HCT116 (cell line): ENCODE measurements around the gene AKAP12. TPM values are rescaled to one million over a fixed set of nuclear protein-coding genes. Genes with fewer than 3 reads are reported as not detected.

Source experiments
- ATAC-seq: fragments of 200-7000 bp; cut with Tn5 transposase; 2 replicates; pipeline ENCODE4 v1.9.1; 2020; ENCODE audit warnings: mild to moderate bottlenecking, moderate library complexity
- BruUV-seq: library from RNA; stranded (reverse); fragments of 400-500 nt; replicated peaks from 2 replicates; lab custom pipeline; 2021; lab: Mats Ljungman, UMichigan
- CTCF ChIA-PET: fragments of 300-600 bp; sonication (Branson Sonifier 250); formaldehyde crosslinking; loops from one replicate; lab custom pipeline; 2021; ENCODE audit warnings: antibody characterized with exemption; lab: Charles Lee
- POLR2A ChIA-PET: fragments of 300-600, 350-600 bp; sonication (Branson Sonifier 250); formaldehyde crosslinking; loops from one replicate; lab custom pipeline; 2021; ENCODE audit warnings: antibody characterized with exemption; lab: Charles Lee
- RAD21 ChIA-PET, 2 experiments: fragments of 300-600 bp; sonication (Branson Sonifier 250); formaldehyde crosslinking; loops; one replicate each; lab custom pipeline; 2023; ENCODE audit warnings: low total read pairs in 2 of 2; ENCODE audit not compliant: uncharacterized antibody in 2 of 2, unreplicated experiment in 2 of 2, low non-redundant PET in 1 of 2; lab: Charles Lee
- DNase-seq: peaks from one replicate; pipeline ENCODE4 v3.0.0-alpha.2; 2010; ENCODE audit warnings: low read depth, low spot score
- H2AFZ ChIP-seq: fragments of 200-600 bp; shearing (Covaris generic), sonication (generic); 2 replicates; pipeline ENCODE4 v1.6.1; 2017; ENCODE audit warnings: low read depth, mixed run types, mixed read lengths, antibody characterized with exemption, low read length; ENCODE audit not compliant: poor library complexity, severe bottlenecking
- H3K27ac ChIP-seq: 2 replicates; pipeline ENCODE4 v1.5.1; 2012; ENCODE audit warnings: low read depth, low read length
- H3K27me3 ChIP-seq: fragments of 200-600 bp; sonication (generic); 2 replicates; pipeline ENCODE4 v1.6.1; 2016; ENCODE audit warnings: mixed run types, low read length, mixed read lengths; ENCODE audit not compliant: insufficient read depth
- H3K36me3 ChIP-seq, 2 experiments: fragments of 200-500 bp in 1 of 2; fragments of 200-600 bp in 1 of 2; sonication (Bioruptor generic) in 1 of 2; sonication (generic) in 1 of 2; 2 replicates each; pipeline versions ENCODE4 v1.5.1 to v1.6.1; 2014 to 2016; ENCODE audit warnings: low read length in 2 of 2, inconsistent platforms in 1 of 2, mixed read lengths in 1 of 2, mixed run types in 1 of 2; ENCODE audit not compliant: insufficient read depth in 2 of 2, control insufficient read depth in 1 of 2
- H3K4me1 ChIP-seq, 2 experiments: fragments of 200-600 bp in 1 of 2; sonication (generic) in 1 of 2; 2 replicates each; pipeline versions ENCODE4 v1.5.1 to v1.6.1; 2012 to 2017; ENCODE audit warnings: low read length in 2 of 2, inconsistent platforms in 1 of 2, mild to moderate bottlenecking in 1 of 2, mixed read lengths in 1 of 2, mixed run types in 1 of 2, moderate library complexity in 1 of 2; ENCODE audit not compliant: insufficient read depth in 2 of 2, control insufficient read depth in 1 of 2
- H3K4me2 ChIP-seq: fragments of 200-600 bp; sonication (generic); 2 replicates; pipeline ENCODE4 v1.6.1; 2017; ENCODE audit warnings: mixed run types, low read length, mixed read lengths
- H3K4me3 ChIP-seq, 2 experiments: fragments of 200-600 bp in 1 of 2; sonication (generic) in 1 of 2; replicated peaks in 1 of 2; 2 replicates each; pipeline ENCODE4 v1.5.1; 2011 to 2016; ENCODE audit warnings: low read length in 2 of 2, control low read depth in 1 of 2, low read depth in 1 of 2, mild to moderate bottlenecking in 1 of 2, mixed read lengths in 1 of 2, mixed run types in 1 of 2
- H3K79me2 ChIP-seq: fragments of 200-600 bp; sonication (generic); 2 replicates; pipeline ENCODE4 v1.6.1; 2017; ENCODE audit warnings: mild to moderate bottlenecking, mixed run types, low read length, moderate library complexity, mixed read lengths; ENCODE audit not compliant: insufficient read depth
- H3K9ac ChIP-seq: fragments of 200-600 bp; sonication (generic); 2 replicates; pipeline ENCODE4 v1.6.1; 2016; ENCODE audit warnings: low read length, mixed read lengths
- H3K9me2 ChIP-seq: fragments of 200-600 bp; sonication (generic), shearing (Covaris generic); 2 replicates; pipeline ENCODE4 v1.6.1; 2017; ENCODE audit warnings: mixed run types, mild to moderate bottlenecking, moderate library complexity; ENCODE audit not compliant: insufficient read depth
- H3K9me3 ChIP-seq, 2 experiments: fragments of 200-500 bp in 1 of 2; fragments of 200-600 bp in 1 of 2; sonication (Bioruptor generic) in 1 of 2; sonication (generic) in 1 of 2; 2 replicates each; pipeline ENCODE4 v1.6.1; 2014 to 2017; ENCODE audit warnings: low read length in 2 of 2, mixed read lengths in 2 of 2, inconsistent platforms in 1 of 2, low read depth in 1 of 2, mild to moderate bottlenecking in 1 of 2, mixed run types in 1 of 2, moderate library complexity in 1 of 2; ENCODE audit not compliant: control insufficient read depth in 1 of 2, insufficient read depth in 1 of 2
- H4K20me1 ChIP-seq: fragments of 200-600 bp; sonication (generic), shearing (Covaris generic); 2 replicates; pipeline ENCODE4 v1.6.1; 2017; ENCODE audit warnings: mixed run types, mild to moderate bottlenecking, moderate library complexity; ENCODE audit not compliant: insufficient read depth
- CBX3 ChIP-seq: IDR thresholded peaks from 2 replicates; pipeline ENCODE4 v1.6.1; 2012; ENCODE audit warnings: low read depth
- JUND ChIP-seq: IDR thresholded peaks from 2 replicates; pipeline ENCODE4 v1.6.1; 2012
- SIN3A ChIP-seq: IDR thresholded peaks from 2 replicates; pipeline ENCODE4 v1.6.1; 2012; ENCODE audit warnings: low read depth
- SRF ChIP-seq: IDR thresholded peaks from 2 replicates; pipeline ENCODE4 v1.6.1; 2012; ENCODE audit warnings: low read depth
- ZNF274 ChIP-seq: fragments of 200-500 bp; sonication (Bioruptor generic); IDR thresholded peaks from 2 replicates; pipeline ENCODE4 v1.6.1; 2014; ENCODE audit warnings: mild to moderate bottlenecking, low read depth, low read length, inconsistent platforms
- intact Hi-C: fragments of 100-400 bp; cut with micrococcal nuclease; formaldehyde crosslinking; loops from 2 replicates; pipeline ENCODE4 v1.10.0; 2022
- total RNA-seq: library from RNA; stranded (reverse); gene quantifications from one replicate; pipeline ENCODE4 v1.2.1, GENCODE V29; 2021; ENCODE audit not compliant: unreplicated experiment
- TF ChIP-seq, protein P1 (sequence below): IDR thresholded peaks from 2 replicates; pipeline ENCODE4 v1.6.1; 2012
- TF ChIP-seq, protein P2 (sequence below): IDR thresholded peaks from 2 replicates; pipeline ENCODE4 v1.6.1; 2012; ENCODE audit warnings: low read depth

Gene AKAP12
- total RNA-seq, 1 experiment from 2014 or later = 1,220 TPM

DNA sequence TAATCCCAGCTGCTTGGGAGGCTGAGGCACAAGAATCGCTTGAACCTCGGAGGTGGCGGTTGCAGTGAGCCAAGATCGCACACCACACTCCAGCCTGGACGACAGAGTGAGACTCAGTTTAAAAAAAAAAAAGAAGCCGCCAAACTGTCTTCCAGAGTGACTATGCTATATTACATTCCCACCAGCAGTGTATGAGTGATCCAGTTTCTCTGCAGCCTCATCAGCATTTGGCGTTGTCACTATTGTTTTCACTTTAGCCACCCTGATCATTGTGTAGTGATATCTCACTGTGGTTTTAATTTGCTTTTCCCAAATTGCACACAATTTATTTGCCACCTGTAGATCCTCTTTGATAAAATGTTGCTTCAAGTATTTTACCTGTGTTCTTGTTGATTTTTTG, 6.0 kb upstream of the AKAP12 start:
- ATAC-seq = no peak
- no peaks in the 10 kb centered on the region for H3K36me3 ChIP-seq
- ChIA-PET RAD21 (no interaction called here), POLR2A (no interaction called here), CTCF (no interaction called here)
- H4K20me1 ChIP-seq = no peaks in the 10 kb centered on the region
- H2AFZ ChIP-seq = no peak overlapping the region
- H3K27ac ChIP-seq = no peak overlapping the region
- no peak overlapping the region for H3K4me3 ChIP-seq
- H3K79me2 ChIP-seq = no peaks in the 10 kb centered on the region
- no peaks in the 10 kb centered on the region; a peak in 1 of 4 replicates for H3K4me1 ChIP-seq
- H3K9ac ChIP-seq = no peak overlapping the region
- H3K4me2 ChIP-seq = no peak overlapping the region
- no peaks in the 10 kb centered on the region for H3K9me2 ChIP-seq
- DNase-seq = no peak
- no TSS peak for BruUV-seq
- intact Hi-C loops = no loop called here
- no peaks in the 10 kb centered on the region for H3K27me3 ChIP-seq
- H3K9me3 ChIP-seq = no peaks in the 10 kb centered on the region
- TF ChIP-seq, protein P1, sequence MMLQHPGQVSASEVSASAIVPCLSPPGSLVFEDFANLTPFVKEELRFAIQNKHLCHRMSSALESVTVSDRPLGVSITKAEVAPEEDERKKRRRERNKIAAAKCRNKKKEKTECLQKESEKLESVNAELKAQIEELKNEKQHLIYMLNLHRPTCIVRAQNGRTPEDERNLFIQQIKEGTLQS = no peak
- TF ChIP-seq, protein P2, sequence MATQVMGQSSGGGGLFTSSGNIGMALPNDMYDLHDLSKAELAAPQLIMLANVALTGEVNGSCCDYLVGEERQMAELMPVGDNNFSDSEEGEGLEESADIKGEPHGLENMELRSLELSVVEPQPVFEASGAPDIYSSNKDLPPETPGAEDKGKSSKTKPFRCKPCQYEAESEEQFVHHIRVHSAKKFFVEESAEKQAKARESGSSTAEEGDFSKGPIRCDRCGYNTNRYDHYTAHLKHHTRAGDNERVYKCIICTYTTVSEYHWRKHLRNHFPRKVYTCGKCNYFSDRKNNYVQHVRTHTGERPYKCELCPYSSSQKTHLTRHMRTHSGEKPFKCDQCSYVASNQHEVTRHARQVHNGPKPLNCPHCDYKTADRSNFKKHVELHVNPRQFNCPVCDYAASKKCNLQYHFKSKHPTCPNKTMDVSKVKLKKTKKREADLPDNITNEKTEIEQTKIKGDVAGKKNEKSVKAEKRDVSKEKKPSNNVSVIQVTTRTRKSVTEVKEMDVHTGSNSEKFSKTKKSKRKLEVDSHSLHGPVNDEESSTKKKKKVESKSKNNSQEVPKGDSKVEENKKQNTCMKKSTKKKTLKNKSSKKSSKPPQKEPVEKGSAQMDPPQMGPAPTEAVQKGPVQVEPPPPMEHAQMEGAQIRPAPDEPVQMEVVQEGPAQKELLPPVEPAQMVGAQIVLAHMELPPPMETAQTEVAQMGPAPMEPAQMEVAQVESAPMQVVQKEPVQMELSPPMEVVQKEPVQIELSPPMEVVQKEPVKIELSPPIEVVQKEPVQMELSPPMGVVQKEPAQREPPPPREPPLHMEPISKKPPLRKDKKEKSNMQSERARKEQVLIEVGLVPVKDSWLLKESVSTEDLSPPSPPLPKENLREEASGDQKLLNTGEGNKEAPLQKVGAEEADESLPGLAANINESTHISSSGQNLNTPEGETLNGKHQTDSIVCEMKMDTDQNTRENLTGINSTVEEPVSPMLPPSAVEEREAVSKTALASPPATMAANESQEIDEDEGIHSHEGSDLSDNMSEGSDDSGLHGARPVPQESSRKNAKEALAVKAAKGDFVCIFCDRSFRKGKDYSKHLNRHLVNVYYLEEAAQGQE = no peak
- TF ChIP-seq SIN3A (no peak), ZNF274 (no peak), JUND (no peak), CBX3 (no peak), SRF (no peak)
